Liver (tissue), 9 donors: Measurements from ENCODE around the gene ABCC11. TPM values are rescaled to one million over a fixed set of nuclear protein-coding genes. Genes with fewer than 3 reads are reported as not detected.

Experiments
- DNase-seq: peaks from one replicate; pipeline ENCODE4 v3.0.0-alpha.2; 2017; ENCODE audit warnings: low spot score
- H3K27ac ChIP-seq, 2 donors: one replicate each; pipeline ENCODE4 v1.7.0; 2013; ENCODE audit warnings: inconsistent platforms in 2 of 2, low read length in 2 of 2, control low read depth in 1 of 2, low read depth in 1 of 2, mild to moderate bottlenecking in 1 of 2
- H3K27me3 ChIP-seq, 4 donors: one replicate each; pipeline versions ENCODE4 v1.6.1 to v1.7.0; 2013; ENCODE audit warnings: low read length in 3 of 4, inconsistent platforms in 1 of 4, mild to moderate bottlenecking in 1 of 4, moderate library complexity in 1 of 4; ENCODE audit not compliant: control insufficient read depth in 4 of 4, insufficient read depth in 4 of 4
- H3K36me3 ChIP-seq, 4 donors: one replicate each; pipeline versions ENCODE4 v1.6.1 to v1.7.0; 2013; ENCODE audit warnings: low read length in 3 of 4, mild to moderate bottlenecking in 3 of 4, low read depth in 1 of 4, moderate library complexity in 1 of 4; ENCODE audit not compliant: control insufficient read depth in 4 of 4, insufficient read depth in 3 of 4
- H3K4me1 ChIP-seq, 4 donors: one replicate each; pipeline versions ENCODE4 v1.6.1 to v1.7.0; 2013; ENCODE audit warnings: low read length in 3 of 4, mild to moderate bottlenecking in 3 of 4, moderate library complexity in 1 of 4; ENCODE audit not compliant: control insufficient read depth in 4 of 4, insufficient read depth in 4 of 4
- H3K4me3 ChIP-seq, 3 donors: one replicate each; pipeline versions ENCODE4 v1.6.1 to v1.7.0; 2013; ENCODE audit warnings: low read length in 3 of 3, control low read depth in 1 of 3, low read depth in 1 of 3, mild to moderate bottlenecking in 1 of 3
- H3K9ac ChIP-seq, 2 donors: one replicate each; pipeline ENCODE4 v1.7.0; 2013; ENCODE audit warnings: low read length in 2 of 2, mild to moderate bottlenecking in 2 of 2, moderate library complexity in 2 of 2, control low read depth in 1 of 2, low read depth in 1 of 2
- H3K9me3 ChIP-seq, 4 donors: one replicate each; pipeline versions ENCODE4 v1.6.1 to v1.7.0; 2013; ENCODE audit warnings: low read length in 3 of 4; ENCODE audit not compliant: control insufficient read depth in 4 of 4
- FOXA1 ChIP-seq: IDR thresholded peaks from 2 replicates; pipeline ENCODE4 v1.6.1; 2016; ENCODE audit warnings: antibody characterized with exemption
- GABPA ChIP-seq, 2 donors: IDR thresholded peaks in 1 of 2; conservative IDR thresholded peaks in 1 of 2; 2 replicates each; pipeline ENCODE4 v1.6.1; 2016; ENCODE audit warnings: antibody characterized with exemption in 2 of 2, mild to moderate bottlenecking in 1 of 2, moderate library complexity in 1 of 2
- HNF4A ChIP-seq, 2 donors: conservative IDR thresholded peaks; 2 replicates each; pipeline ENCODE4 v1.6.1; 2016; ENCODE audit warnings: antibody characterized with exemption in 2 of 2, mild to moderate bottlenecking in 2 of 2
- HNF4G ChIP-seq: IDR thresholded peaks from 2 replicates; pipeline ENCODE4 v1.6.1; 2016; ENCODE audit warnings: antibody characterized with exemption
- JUND ChIP-seq, 2 donors: IDR thresholded peaks; 2 replicates each; pipeline ENCODE4 v1.6.1; 2016; ENCODE audit warnings: antibody characterized with exemption in 2 of 2
- NR2F2 ChIP-seq: IDR thresholded peaks from 2 replicates; pipeline ENCODE4 v1.6.1; 2016; ENCODE audit warnings: antibody characterized with exemption
- RAD21 ChIP-seq, 2 donors: IDR thresholded peaks; 2 replicates each; pipeline ENCODE4 v1.6.1; 2016; ENCODE audit warnings: antibody characterized with exemption in 2 of 2, mild to moderate bottlenecking in 2 of 2
- REST ChIP-seq: IDR thresholded peaks from 2 replicates; pipeline ENCODE4 v1.6.1; 2016; ENCODE audit warnings: antibody characterized with exemption, mild to moderate bottlenecking
- RXRA ChIP-seq, 2 donors: IDR thresholded peaks; 2 replicates each; pipeline ENCODE4 v1.6.1; 2017 to 2018; ENCODE audit warnings: antibody characterized with exemption in 2 of 2, mild to moderate bottlenecking in 1 of 2
- TAF1 ChIP-seq: conservative IDR thresholded peaks from 2 replicates; pipeline ENCODE4 v1.6.1; 2016; ENCODE audit warnings: antibody characterized with exemption, mild to moderate bottlenecking
- YY1 ChIP-seq: IDR thresholded peaks from 2 replicates; pipeline ENCODE4 v1.6.1; 2016; ENCODE audit warnings: antibody characterized with exemption, mild to moderate bottlenecking
- ZBTB33 ChIP-seq: IDR thresholded peaks from 2 replicates; pipeline ENCODE4 v1.6.1; 2016; ENCODE audit warnings: antibody characterized with exemption
- WGBS: extraction: QIAGEN DNeasy Blood & Tissue Kit; methylation state at CpG from one replicate; pipeline ENCODE4 v1.1.7; 2013; 5-methylcytosine and 5-hydroxymethylcytosine counted together
- polyA plus RNA-seq, 2 donors: library from polyadenylated mRNA; stranded (reverse) in 1 of 2; unstranded in 1 of 2; fragments of 200-250 nt in 1 of 2; fragments of >200 nt in 1 of 2; fragmentation: Nextera tagmentation in 1 of 2; extraction: Ambion mirVana in 1 of 2; gene quantifications; one replicate each; pipeline versions ENCODE4 v1.2.1 to v1.2.3, GENCODE V29; 2013 to 2015
- total RNA-seq, 2 donors: library from RNA; depleted of rRNA; stranded (reverse); fragments of >200 nt; gene quantifications; one replicate each; pipeline ENCODE4 v1.2.3, GENCODE V29; 2014
- TF ChIP-seq, protein P1 (sequence below): IDR thresholded peaks from 2 replicates; pipeline ENCODE4 v1.6.1; 2016; ENCODE audit warnings: antibody characterized with exemption
- donor health status: healthy.
- donor health status: healthy.
- donor health status: healthy.
- donor health status: healthy.
- donor health status: healthy.

Gene ABCC11
- 10 to 100 TPM in 1 of 2 donors, 1 to 10 TPM in 1; 1.4 to 22.3 TPM for total RNA-seq
- 1 to 10 TPM; 2.5 to 2.8 TPM for polyA plus RNA-seq

- Histone ChIP-seq H3K36me3 (peaks cover 0 to 2% (median under 1%) of the 10 kb centered on the region in 4 donors), H3K4me3 (peak within 1 kb of the TSS; percentile 87 to 91 (median 88)), H3K27ac (peak within 1 kb of the TSS; percentile 95 to 98), H3K9me3 (no peaks in the 10 kb centered on the region), H3K4me1 (peaks cover 2 to 36% (median 27%) of the 10 kb centered on the region in 4 donors), H3K27me3 (no peaks in the 10 kb centered on the region), H3K9ac (peak within 1 kb of the TSS; percentile 97 to 100)
- TF ChIP-seq REST (no peak), FOXA1 (no peak), YY1 (no peak), HNF4A (conservative IDR thresholded peaks at IDR 0.05) (no peak)
- 19% methylated on average over 4 of the region's 4 CpGs for WGBS
- no peak for DNase-seq
These were observed at the start of gene ABCC11 for GRCh38 chr16:48247311-48247710. Gene ABCC11 (minus strand): TSS chr16:48247539. CDS start chr16:48231921, 15,618 bp downstream.

GRCh38 chr16:48295488-48296281 lies 48.3 kb upstream of the ABCC11 start:
- Histone ChIP-seq H3K9me3 (no peaks in the 10 kb centered on the region), H3K27ac (no peak overlapping the region), H3K4me3 (no peak overlapping the region), H3K4me1 (peaks cover 4 to 15% (median 10%) of the 10 kb centered on the region in 4 donors), H3K9ac (no peak overlapping the region), H3K36me3 (peaks cover 7 to 56% (median 41%) of the 10 kb centered on the region in 4 donors), H3K27me3 (no peaks in the 10 kb centered on the region)
- TF ChIP-seq YY1 (no peak), HNF4A (conservative IDR thresholded peaks at IDR 0.05) (no peak), JUND (IDR thresholded peaks at IDR 0.05) (no peak), GABPA (IDR thresholded peaks at IDR 0.05 in 1 of 2, conservative IDR thresholded peaks at IDR 0.05 in 1 of 2) (peak in 1 of 2 donors; percentile 20), TAF1 (no peak), ZBTB33 (no peak), HNF4G (no peak), RXRA (IDR thresholded peaks at IDR 0.05) (no peak), FOXA1 (no peak), RAD21 (IDR thresholded peaks at IDR 0.05) (no peak), NR2F2 (peak; percentile 15)
- TF ChIP-seq, protein P1, sequence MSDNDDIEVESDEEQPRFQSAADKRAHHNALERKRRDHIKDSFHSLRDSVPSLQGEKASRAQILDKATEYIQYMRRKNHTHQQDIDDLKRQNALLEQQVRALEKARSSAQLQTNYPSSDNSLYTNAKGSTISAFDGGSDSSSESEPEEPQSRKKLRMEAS: no peak
- DNase-seq: no peak
- 95% methylated on average over 1 of the region's 1 CpG for WGBS
